Measurements from ENCODE around the gene DAB2.
"Not testable (repeated sequence)": the region's sequence is repeated elsewhere in the genome, so short reads cannot be mapped to it uniquely, and the experiment has no call there.

DAB2 gene

GRCh38 chr5:39414426-39414825, 10.4 kb downstream of the DAB2 start:
- DNase-seq (no peak), ATAC-seq (no peak)
- H3K4me1 Mint-ChIP-seq: no peaks in the 10 kb centered on the region
- H3K27ac Mint-ChIP-seq: no peak overlapping the region
- no peaks in the 10 kb centered on the region for H3K9me3 Mint-ChIP-seq
- no peak overlapping the region for H3K4me3 Mint-ChIP-seq
- peaks cover 9% of the 10 kb centered on the region for H3K27me3 Mint-ChIP-seq

DNA sequence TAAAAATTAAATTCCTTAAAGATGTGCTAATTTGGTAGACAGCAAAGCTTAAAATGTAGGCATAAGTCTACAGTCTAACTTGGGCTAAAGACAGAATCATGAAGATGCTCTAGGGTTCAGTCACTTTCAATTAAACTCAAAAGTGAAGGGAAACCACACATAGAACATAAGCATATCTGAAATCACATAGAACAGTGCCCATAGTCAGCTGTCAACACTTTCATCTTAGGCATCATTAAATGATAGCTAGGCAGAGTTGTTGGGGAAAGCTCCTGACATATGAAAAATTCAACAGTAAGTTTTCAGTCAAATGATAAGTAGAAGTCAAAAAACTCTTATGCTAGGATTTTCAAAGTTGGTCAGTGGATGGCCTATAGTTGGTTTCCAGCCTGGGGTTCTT, 11.0 kb downstream of the DAB2 start:
- DNase-seq: no peak
- Mint-ChIP-seq H3K4me3 (no peak overlapping the region), H3K27me3 (peaks cover 9% of the 10 kb centered on the region), H3K9me3 (no peaks in the 10 kb centered on the region), H3K4me1 (no peaks in the 10 kb centered on the region), H3K27ac (no peak overlapping the region)
- ATAC-seq: no peak

DNA sequence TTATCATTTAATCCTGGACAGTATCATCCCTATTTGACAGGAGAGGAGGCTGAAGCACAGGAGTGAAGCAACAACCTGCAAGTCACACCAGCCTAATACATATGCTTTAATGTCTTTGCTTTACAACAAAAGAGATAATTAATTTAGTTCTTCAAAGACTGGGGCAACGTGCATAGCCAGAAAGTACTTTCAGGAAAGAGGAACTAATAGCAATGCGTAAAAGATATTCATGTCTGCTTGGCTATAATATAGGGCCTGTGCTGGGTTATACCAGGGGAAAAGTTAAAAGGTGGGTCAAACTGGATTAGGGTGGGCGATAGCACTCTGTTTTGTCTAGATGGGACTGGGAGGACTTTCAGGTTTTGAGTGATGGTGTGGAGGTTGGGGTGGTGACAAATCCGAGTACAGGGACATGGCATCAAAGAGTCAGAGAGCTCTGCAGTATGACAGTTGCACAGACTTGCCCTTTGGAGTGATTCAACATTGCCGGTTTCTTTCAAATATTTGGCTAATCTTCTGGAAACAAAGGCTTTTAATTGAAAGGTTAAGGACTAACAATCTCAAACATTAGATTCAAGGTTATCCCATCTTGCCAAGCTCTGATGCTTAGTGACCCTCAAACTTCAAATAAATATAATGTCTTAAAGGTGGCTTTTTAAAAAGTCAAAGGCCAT, 11.9 kb downstream of the DAB2 start:
- Mint-ChIP-seq H3K27me3 (peaks cover 9% of the 10 kb centered on the region), H3K9me3 (no peaks in the 10 kb centered on the region), H3K4me1 (no peaks in the 10 kb centered on the region), H3K4me3 (no peak overlapping the region), H3K27ac (no peak overlapping the region)
- DNase-seq: no peak
- ATAC-seq: no peak

DNA sequence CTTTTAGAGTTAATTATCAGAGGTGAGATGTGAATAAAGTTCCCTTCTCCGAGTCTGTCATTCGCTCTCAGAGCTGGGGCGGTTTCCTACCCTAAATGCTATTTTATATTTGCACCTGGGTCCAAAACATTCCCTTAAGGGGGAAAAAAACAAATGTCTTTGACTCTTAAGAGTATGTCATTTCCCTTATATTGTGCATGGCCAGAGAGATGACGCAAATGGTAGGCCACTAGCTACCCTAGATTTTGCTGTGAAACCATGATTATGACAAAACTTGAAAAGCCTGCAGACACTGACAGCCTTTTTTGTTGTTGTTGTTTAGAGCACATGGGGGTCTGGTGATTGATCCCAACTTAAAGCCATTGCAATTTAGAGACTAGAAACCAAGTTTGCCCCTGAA, 12.8 kb downstream of the DAB2 start:
- H3K9me3 Mint-ChIP-seq: no peaks in the 10 kb centered on the region
- DNase-seq (no peak), ATAC-seq (no peak)
- no peaks in the 10 kb centered on the region for H3K4me1 Mint-ChIP-seq
- H3K27me3 Mint-ChIP-seq: peaks cover 9% of the 10 kb centered on the region
- H3K4me3 Mint-ChIP-seq: no peak overlapping the region
- no peak overlapping the region for H3K27ac Mint-ChIP-seq

DNA sequence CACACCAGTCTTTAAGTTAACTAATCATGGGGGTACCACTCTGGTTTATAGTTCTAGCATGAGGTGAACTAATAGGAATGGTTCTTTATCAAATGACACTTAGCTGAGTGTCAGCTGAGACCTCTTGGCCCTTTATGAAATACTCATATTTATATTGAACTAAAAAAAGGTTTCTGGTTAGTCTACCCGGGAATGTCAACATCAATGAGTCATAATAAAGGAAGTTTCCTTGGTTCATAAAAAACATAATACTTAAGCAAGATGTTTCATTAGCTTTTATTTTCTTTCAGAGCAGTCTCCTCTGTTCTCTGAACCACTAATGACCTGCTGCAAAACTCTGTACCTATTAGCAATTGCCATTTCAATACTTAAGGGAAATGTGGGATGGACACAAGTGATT, 13.7 kb downstream of the DAB2 start:
- Mint-ChIP-seq H3K4me3 (no peak overlapping the region), H3K4me1 (no peaks in the 10 kb centered on the region), H3K27me3 (peaks cover 9% of the 10 kb centered on the region), H3K9me3 (no peaks in the 10 kb centered on the region), H3K27ac (no peak overlapping the region)
- DNase-seq: no peak
- no peak for ATAC-seq

- no peaks in the 10 kb centered on the region for H3K4me1 Mint-ChIP-seq
- H3K27ac Mint-ChIP-seq: no peak overlapping the region
- no peak overlapping the region for H3K4me3 Mint-ChIP-seq
- ATAC-seq (no peak), DNase-seq (no peak)
- peaks cover 7% of the 10 kb centered on the region for H3K27me3 Mint-ChIP-seq
- no peaks in the 10 kb centered on the region for H3K9me3 Mint-ChIP-seq
Observed at GRCh38 chr5:39409033-39409432, 15.7 kb downstream of the DAB2 start.

DNA sequence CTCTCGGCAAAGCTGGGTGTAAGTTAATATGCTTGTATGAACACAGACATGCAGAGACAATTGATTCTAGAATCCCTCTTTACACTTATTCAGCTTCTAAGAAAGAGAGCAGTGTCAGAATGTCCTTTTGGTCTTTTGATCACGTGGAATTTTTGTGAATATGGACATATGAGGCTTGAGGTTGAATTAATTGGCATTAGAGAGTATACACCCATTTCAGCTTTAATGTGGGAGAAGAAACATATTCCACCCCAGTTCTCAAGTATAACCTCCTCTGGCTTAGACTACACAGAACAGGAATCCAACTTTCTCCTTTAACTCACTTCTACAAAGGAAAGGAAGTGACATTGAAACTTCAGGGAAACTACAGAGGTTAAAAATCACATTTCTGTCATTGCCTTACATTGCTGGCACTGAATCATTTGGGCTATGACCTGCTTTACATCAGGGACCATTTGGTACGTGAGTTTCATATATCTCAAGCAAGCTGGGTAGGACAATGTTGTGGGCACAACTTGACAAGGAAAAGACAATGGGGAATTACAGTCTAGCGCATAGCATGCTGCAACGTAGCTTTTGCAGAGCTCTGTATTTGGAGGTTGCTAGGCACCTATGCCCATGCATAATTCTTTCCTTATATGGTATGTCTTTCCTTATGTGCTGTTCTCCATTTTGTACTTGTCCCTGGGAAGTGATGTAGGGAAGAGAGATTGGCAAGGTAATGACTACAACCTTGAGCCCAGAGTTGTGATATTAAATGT, 19.5 kb downstream of the DAB2 start:
- Mint-ChIP-seq H3K9me3 (no peaks in the 10 kb centered on the region), H3K27me3 (peaks cover 7% of the 10 kb centered on the region), H3K27ac (no peak overlapping the region), H3K4me1 (no peaks in the 10 kb centered on the region), H3K4me3 (no peak overlapping the region)
- DNase-seq (no peak), ATAC-seq (no peak)

DNA sequence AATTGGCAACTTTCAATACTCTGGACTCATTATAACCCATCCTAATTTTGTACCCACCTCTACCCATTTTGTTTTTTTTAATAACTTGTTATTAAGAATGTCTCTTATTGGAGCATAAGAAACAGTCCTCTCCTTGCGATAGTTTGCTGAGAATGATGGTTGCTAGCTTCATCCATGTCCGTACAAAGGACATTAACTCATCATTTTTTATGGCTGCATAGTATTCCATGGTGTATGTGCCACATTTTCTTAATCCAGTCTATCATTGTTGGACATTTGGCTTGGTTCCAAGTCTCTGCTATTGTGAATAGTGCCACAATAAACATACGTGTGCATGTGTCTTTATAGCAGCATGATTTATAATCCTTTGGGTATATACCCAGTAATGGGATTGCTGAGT, 21.0 kb downstream of the DAB2 start:
- H3K9me3 Mint-ChIP-seq, H3K27ac Mint-ChIP-seq, H3K4me1 Mint-ChIP-seq, ATAC-seq, DNase-seq, H3K4me3 Mint-ChIP-seq, H3K27me3 Mint-ChIP-seq: not testable (repeated sequence)

- H3K4me3 Mint-ChIP-seq, ATAC-seq, H3K9me3 Mint-ChIP-seq, DNase-seq, H3K27ac Mint-ChIP-seq, H3K27me3 Mint-ChIP-seq, H3K4me1 Mint-ChIP-seq: not testable (repeated sequence)
Observed at GRCh38 chr5:39402140-39402539, 22.6 kb downstream of the DAB2 start.

GRCh38 chr5:39400713-39401578, 23.8 kb downstream of the DAB2 start:
- no peaks in the 10 kb centered on the region for H3K9me3 Mint-ChIP-seq
- H3K4me3 Mint-ChIP-seq: no peak overlapping the region
- DNase-seq (no peak), ATAC-seq (no peak)
- peaks cover 7% of the 10 kb centered on the region for H3K4me1 Mint-ChIP-seq
- peaks cover 2% of the 10 kb centered on the region for H3K27me3 Mint-ChIP-seq
- no peak overlapping the region for H3K27ac Mint-ChIP-seq

DNA sequence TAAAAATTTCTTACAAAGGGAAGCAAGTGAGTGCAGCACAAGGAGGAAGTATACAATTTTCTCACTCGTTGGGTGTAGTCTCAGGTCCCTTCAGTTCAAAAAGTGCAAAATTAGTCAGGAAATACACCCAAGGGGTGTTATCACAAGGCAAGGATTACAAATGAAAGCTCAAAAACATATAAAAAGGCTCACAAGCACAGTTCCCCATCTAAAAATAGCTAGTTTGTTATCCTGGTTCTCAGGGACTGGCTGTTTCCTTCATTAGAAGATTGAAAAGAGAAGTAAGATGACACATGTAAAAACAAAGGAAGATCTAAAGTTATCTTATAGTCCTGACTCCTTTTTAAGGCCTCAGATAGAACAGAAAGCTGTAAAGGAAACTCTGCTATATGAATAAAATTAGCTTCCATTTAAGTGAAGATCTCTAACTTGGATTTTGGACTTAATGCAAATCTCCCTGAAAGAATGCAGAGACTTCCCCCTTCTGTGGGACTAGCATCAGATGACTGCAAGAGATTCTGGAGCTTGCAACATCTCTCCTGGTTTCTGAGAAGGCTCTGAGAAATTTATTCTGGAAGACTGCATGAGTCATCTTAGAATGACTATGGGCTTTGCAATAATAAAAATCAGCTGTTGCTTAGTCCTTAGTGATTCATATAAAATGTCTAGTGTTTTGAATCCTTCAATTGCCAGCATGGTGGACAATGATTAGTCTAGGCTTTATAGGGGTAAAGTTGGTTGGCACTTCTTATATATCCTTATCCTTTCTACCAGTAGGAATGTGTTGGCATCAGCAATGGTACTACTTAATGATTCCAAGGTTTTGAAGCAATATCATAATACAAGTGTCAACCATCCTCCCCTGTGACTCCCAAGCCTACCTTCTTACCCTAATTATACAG, 25.4 kb downstream of the DAB2 start:
- Mint-ChIP-seq H3K4me3 (no peak overlapping the region), H3K4me1 (peaks cover 7% of the 10 kb centered on the region), H3K27me3 (no peaks in the 10 kb centered on the region), H3K27ac (peak overlapping the region in 1 of 2 donors; percentile 74), H3K9me3 (no peaks in the 10 kb centered on the region)
- DNase-seq (no peak), ATAC-seq (no peak)

DNA sequence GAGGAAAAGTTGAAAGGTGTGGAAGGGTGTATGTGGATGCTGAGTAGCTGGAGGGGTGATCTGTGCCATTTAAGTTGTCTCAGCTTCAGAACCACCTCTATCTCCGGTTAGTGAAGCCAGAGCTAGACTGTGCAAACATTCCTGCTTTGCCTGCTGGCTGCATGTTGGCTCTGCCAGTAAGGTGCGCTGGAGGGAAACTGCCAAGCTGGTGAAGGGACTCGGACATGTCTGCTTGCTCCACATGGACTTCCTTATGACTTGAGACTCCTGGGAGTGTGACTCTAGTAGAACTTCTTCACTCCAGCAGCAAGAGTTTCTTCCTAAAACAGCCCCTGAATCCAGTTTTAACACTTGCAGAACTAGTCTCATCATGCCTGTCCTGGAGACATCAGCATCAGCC, 27.9 kb downstream of the DAB2 start:
- Mint-ChIP-seq H3K9me3 (no peaks in the 10 kb centered on the region), H3K27ac (no peak overlapping the region), H3K4me3 (no peak overlapping the region), H3K4me1 (peaks cover 7% of the 10 kb centered on the region), H3K27me3 (no peaks in the 10 kb centered on the region)
- ATAC-seq (no peak), DNase-seq (no peak)

DNA sequence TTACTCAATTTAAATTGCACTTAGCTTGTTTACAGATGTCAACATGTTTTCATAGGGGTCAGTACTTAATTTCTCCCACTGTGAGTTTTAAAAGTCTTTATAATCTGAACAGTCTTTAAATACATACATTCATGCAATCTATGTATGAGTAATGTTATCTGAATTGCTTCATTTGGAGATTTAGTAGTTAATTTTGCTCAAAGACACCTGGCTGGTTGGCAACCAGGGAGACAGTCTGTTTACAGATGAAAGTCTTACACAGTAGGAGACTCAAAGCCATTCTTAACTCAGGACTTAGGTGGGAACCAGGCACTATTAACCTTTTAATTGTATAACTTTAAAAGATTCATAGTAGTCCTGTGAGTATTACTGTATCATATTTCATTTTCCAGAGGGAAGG, 29.3 kb downstream of the DAB2 start:
- Mint-ChIP-seq H3K27me3 (no peaks in the 10 kb centered on the region), H3K9me3 (no peaks in the 10 kb centered on the region), H3K27ac (no peak overlapping the region), H3K4me1 (peaks cover 7% of the 10 kb centered on the region), H3K4me3 (no peak overlapping the region)
- ATAC-seq (no peak), DNase-seq (no peak)

DNA sequence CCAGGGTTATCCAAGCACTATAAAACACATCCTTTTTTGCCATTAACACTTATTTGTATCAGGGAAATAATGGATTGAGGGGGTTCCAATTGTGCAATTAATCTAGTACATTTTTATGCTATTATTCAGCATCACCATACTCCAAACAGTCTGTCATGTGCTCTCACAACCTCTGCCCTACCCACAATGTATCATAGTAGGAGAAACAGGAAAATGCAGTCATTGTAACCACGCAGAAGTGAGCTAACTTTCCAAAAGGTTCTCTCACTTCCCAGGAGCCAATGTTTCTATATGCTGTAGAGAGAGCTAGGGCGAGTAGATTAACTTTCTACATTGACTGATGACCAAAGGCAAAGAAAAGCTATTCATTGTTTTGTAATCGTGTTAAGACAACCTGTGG, 29.8 kb downstream of the DAB2 start:
- Mint-ChIP-seq H3K27ac (no peak overlapping the region), H3K4me3 (no peak overlapping the region)
- no peak for ATAC-seq

GRCh38 chr5:39390945-39391344, 33.8 kb downstream of the DAB2 start:
- Mint-ChIP-seq H3K9me3 (no peaks in the 10 kb centered on the region), H3K4me3 (no peak overlapping the region), H3K27me3 (no peaks in the 10 kb centered on the region), H3K4me1 (no peaks in the 10 kb centered on the region), H3K27ac (peak overlapping the region in 1 of 2 donors; percentile 3)
- DNase-seq (no peak), ATAC-seq (no peak)

More for the DNA sequence above, 29.8 kb downstream of the DAB2 start:
- Mint-ChIP-seq H3K27me3 (no peaks in the 10 kb centered on the region), H3K4me1 (peaks cover 7% of the 10 kb centered on the region), H3K9me3 (no peaks in the 10 kb centered on the region)
- no peak for DNase-seq

Measured in stimulated activated naive CD8-positive, alpha-beta T cell treated with anti-CD3 and anti-CD28 coated beads, Interleukin-15, amount 100 ng/mL, for 72 hours (primary cell).